GM18907 (cell line): ENCODE results near the gene SND1.

Experiments
- ATAC-seq: cut with Tn5 transposase; IDR thresholded peaks from one replicate; pipeline ENCODE4 v1.9.1; 2021; ENCODE audit warnings: mild to moderate bottlenecking, moderate library complexity; ENCODE audit not compliant: unreplicated experiment

SND1 gene

DNA sequence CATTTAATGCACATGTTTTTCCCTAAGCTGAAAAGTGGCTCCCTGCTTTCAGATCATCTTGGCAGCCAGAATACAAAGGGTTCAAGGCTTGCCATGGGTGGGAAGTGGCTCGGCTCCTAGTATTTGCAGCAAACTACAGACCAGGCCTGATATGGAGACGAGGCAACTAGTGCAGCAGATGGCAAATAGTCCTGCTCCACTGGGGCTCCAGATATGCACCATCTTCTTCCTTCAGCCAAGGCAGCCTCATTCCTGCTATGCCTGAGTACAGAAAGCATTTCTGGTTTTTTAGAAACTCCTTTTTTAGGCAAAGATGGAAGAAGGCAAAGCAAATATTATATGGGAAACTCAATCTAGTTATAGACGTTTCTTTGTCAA, 355.3 kb downstream of the SND1 start:
- ATAC-seq = no peak

DNA sequence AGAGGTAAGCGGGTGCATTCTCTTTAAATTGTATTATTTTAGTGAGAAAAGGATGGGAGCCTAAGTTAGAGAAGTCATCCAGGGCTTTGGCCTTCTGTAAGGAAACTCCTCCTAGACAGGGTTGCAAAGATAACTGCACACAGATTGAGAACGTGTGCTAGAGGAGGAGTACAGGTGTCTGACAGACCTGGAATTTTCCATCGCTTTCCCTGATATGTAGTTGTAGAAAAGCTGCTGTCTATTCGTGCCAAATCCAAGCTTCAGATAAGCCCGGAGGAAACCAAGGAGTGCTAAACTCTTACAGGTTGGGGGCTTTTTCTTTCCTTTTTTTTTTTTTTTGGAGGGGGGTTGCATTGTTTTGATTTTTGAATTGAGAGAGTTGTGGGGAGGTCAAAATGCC, 356.1 kb downstream of the SND1 start:
- no peak for ATAC-seq

DNA sequence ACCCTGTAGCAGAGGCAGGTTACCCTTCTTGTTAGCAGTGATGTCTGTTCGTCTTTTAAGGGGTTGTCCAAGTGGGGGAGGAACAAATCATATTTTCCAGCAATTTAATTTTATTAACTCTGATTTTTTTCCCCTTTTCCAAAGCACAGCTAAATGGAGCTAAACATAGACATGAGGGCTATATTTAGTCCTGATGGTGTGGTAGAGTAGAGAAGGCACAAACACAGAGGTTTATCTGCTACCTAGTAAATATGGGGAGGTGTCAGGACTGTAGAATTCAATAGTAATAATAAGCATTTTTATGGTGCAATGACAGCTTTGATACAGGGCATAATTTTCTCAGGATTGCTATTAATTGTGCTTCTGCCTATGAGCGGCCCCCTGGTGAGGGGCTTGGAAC, 356.8 kb downstream of the SND1 start:
- no peak for ATAC-seq

DNA sequence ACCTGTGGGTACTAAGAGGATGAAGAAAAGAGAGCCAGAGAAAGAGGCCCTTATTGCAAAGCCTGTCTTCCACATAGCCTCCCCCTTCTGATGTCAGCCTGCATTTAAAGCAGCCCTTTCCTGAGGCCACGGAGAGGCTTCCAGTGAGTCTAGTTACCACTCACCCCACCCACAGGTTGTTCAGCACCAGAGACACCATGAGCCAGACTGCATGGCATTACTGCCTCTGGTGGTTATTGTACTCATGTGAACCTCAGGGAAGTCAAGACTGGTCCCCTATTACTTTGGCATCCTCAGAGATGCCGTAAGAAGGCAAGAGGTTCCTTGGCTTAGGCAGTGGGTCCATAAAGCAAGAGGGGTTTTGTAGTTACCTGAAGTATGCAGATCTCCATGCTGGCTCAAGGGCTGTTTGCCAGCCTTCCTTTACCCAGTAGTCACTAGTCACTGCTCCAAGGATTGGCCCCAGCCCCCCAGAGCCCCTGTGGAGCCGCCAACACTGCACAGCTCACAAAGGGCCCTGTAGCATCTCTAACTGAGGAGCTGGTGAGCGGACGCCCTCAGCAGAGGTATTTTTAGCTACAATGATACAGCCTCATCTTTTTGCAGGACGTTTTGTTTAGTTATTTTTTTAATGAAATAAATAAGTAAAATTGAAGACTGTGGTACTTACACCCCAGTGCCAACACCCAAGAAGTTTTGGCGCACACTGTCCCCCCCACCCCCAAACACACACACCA, 358.6 kb downstream of the SND1 start:
- ATAC-seq = no peak

DNA sequence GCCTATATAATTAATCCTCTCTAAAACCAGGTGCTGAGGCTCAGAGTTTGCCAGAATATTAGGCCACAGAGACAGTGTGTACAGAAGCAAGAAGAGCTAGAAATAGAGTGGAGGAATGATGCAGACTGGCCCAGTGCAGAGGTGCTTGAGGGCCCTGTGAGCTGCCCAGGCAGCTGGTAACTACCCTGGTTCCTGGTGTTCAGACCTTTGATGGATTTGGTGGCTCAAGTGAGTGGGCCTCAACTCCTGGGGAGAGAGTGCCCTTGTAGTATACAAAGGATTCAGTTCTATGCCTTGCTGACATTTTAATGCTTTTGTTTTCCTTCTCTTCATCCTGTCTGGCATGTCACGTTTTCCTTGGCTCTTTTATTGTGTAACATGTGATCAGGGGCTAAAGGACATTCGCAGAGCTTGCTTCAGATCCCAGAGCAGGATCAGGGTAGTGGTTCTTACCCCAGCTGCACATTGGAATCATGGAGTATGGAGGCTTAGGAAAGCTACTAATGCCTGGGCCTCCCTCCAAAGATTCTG, 359.2 kb downstream of the SND1 start:
- ATAC-seq = no peak

DNA sequence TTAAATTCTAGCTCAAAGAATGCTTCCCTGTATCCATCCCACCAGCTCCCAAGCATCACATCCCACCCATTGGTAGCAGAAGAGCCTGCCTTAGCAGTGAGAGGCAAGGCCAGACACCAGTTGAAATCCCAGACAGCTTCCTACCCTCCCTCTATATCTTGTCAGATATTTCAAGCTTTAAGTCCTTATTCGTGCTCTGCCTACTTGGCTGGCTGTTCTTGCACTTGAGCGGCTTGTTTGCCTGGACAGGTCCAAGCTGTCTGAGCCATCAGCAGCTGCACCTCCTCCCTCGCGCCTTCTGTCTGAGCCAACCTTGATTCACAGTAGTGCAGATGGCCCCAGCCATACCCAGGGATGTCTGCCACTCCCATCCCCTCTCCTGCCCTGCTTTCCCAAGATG, 362.8 kb downstream of the SND1 start:
- no peak for ATAC-seq

DNA sequence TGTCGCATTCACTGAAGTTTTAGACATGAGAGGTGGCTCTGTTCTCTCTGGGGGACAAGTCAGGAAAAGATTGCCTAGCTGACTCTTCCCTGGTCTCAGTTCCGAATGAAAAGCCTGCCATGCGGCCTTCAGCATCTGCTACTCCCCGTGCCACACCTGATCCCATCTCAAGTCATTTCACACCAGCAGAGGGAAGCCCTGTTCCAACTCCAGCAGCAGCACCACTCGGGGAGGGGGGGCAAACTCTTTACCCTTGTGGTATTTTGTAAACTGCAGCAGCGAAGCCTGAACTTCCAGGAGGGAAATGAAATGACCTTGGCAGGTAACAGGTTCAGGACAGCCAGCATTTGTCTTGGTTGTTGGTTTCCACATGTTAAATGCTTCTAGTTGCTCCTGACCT, 365.5 kb downstream of the SND1 start:
- ATAC-seq = no peak

DNA sequence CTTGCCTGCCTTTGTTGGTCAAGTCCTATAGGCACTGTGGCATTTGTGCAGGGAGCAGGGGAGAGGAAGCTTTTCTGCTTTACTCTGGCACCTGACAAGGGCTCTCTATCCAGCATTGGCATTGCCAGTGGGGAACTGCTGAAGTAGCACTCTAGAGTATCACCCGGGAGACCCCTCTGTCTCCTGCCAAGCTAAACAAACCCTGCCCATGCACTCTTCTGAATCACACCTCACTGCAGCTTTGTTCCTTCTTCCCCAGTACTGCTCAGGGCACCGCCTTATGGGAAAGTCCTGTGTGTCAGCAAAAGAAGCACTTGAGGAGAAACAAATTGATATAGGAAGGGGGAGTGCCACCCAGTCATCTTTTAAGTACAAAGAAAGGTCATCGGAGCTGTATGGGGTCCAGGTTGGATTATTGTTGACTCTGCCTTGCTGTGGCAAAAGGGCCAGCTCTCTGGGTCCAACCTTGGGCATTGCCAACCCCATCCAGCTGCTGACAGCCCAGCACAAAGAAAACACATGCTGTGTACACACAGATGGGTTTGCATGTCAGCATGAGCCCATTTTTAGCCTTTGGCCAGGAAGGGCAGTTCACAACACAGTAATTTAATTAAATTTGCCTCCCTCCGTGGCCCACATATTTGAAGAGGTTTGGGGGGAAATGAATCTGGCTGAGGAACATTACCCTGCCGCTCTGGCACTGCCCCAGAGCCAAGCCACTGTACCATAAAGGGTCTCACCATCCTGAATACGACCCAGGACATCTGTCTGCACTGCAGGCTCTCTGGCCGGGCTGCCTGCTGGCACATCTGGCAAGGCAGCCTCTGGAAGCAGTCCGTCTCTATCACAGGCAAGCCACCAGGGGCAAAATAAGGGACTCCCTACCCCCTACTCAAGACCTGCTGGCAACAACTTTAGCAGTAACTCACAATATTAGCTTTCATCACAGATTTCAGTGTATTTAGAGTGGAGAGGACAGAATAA, 366.2 kb downstream of the SND1 start:
- ATAC-seq = no peak

DNA sequence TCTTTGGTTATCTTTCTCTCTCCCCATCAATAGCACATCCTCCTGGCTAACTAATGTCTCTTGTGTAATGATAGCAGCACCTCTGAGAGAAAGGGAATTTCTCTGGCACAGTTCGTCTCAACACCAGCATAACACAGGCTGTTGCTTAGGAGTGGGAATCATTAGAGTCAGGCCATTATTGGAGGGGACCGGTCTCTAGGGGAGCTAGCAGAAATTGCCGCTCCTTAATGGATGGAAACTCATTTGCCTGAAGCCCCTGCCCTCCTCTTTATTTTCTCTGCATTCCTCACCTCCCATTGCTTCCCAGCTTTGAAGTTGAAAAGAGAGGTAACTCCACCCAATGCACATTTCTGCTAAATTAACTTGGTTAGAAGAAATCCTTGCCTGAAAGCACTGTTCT, 367.3 kb downstream of the SND1 start:
- ATAC-seq = no peak

DNA sequence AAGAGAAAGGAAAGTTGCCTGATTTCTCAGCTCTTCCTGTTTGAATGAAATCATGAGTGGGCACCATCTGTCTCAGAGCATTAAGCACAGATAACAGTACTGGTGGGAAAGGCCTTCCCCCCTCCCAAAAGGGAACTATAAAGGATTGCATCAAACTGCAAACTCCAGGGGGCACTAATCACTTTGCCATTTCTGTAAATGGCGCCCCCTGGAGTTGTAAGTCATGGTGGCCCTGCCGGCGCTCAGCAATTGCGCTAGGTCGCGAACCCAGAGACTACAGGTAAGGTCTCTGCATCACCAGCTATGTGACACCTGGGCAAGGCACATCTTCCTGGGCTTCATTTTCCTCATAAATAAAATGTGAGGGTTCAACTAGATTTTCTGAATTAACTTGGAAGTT, 368.2 kb downstream of the SND1 start:
- ATAC-seq = no peak

DNA sequence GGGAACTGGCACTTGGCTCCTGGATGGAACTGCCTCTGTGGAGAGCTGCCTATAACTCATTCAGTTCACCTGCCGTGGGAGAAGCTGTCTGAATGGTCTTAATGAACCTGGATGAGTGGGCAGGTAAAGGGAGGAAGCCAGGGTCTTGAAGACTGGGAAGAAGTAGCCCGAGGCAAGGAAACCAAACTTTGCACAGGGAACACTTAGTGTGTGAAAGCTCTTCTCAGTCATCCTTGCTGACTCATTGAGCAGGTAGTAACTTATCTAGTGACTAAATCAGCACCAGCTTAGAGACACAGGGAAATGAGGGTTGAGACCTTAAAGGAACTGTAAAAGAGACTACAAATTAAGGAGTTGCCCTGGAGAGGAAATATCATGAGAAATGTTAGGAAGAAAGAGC, 369.4 kb downstream of the SND1 start:
- ATAC-seq = no peak

DNA sequence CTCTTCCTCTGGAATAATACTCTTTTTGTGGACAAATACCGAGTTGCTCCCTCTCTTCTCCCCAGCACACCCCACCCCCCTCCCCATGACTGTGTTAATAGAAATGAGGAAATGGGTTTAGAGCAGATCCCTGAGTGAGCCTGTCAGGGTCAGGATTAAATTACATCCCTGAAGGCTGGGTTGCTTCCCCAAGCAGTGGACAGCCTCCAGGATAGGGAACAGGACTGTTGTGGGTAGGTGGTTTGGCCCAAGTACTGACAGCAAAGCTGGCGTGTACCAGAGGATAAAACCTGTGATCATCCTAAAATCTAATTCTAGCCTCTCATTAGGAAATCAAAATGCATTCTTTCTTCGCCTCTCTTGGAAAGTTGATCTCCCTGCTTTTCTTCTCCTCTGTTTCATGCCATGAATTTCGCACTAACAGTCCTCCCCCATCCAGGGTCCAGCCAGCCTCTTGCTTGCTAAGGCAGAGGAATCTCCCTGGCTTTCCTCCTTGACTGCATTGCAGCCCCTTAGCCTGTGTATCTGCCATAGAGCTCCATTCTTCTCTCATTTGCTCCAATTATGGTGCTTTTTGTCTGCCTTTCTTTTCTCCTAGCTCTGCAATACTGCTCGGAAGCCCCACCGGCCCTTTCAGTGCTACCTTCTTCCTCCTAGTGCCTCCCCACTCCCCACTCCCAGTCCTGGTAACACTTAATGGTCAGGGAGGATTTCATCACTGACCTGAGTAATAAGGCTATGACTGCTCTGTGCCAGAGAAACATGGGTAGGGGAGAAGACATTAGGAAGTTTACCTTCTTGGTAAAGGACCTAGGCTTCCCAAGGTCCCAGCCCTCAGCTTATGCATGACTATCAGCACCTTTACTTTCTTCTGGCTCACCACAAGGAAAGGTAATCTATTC, 370.9 kb downstream of the SND1 start:
- ATAC-seq = no peak

DNA sequence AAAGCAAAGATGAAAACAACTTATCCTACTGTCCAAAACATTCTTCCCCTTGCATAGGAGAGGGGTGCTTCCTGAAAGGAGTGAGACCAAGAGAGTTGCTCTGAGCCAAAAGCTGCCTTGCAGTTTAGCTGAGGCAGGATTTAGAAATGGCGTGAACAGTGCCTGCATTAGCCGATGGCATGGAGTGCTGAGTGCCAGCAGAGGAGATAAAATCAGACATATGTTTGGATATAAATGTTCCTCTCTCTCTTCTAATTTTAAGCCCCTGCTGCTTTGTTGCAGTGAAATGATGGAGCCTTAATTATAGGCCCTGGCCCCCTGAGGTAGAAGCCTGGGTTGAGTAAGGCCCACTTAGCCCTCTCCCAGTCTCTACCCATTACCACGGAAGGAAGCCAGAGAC, 372.2 kb downstream of the SND1 start:
- no peak for ATAC-seq

DNA sequence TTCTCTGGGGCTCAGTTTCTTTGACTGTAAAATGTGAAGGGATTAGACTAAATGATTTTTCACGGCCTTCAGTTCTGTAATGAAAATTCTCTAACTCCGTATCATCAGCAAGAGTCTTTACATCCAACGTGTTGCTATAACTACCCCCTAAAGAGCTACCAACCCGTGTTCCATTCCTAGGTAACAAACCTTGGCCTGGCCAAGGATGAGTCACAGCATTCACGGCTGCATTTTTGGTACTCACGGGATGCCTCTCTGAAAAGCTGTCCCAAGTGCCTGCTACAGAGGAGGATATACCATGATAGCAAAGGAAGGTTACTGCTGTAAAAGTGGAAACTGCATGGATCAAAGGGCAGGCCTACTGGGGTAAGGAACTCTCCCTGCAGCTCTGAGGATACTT, 373.4 kb downstream of the SND1 start:
- no peak for ATAC-seq

DNA sequence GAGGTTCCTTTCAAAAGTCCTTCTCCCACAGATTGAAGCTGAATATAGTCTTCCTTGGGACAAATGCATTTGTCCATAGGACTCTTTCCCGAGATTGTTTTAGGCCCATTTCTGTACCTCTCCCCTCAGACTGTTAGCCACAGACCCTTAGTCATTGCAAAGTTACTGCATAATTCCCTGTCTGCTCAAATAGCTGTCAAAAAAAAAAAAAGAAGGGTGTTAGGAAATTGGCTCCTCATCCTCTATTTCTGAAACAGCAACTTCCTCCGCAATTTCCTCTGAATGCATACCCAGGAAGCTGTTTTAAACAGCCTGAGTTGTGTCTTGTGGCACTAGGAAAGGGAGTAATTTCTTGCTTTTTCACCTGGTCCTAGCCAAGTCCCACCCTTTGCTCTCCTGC, 373.8 kb downstream of the SND1 start:
- no peak for ATAC-seq

DNA sequence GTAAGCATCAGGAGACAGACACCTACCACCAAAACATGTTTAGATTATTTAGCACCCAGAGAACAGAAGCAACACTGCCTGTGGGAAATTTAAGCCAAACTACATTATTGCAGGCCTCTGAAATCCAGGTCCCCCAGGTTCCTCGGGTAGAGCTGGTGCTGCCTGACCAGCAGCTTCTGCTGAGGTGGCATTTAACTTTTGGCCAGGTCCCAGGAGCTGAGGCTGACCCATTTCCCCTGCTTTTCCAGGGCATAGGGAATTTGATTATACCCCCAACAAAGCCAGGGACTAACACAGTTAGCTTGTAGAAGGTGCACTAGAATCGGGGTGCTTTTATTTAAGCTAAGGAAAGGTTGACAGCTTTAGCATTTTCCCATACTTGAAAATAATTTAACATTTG, 374.6 kb downstream of the SND1 start:
- ATAC-seq = no peak

DNA sequence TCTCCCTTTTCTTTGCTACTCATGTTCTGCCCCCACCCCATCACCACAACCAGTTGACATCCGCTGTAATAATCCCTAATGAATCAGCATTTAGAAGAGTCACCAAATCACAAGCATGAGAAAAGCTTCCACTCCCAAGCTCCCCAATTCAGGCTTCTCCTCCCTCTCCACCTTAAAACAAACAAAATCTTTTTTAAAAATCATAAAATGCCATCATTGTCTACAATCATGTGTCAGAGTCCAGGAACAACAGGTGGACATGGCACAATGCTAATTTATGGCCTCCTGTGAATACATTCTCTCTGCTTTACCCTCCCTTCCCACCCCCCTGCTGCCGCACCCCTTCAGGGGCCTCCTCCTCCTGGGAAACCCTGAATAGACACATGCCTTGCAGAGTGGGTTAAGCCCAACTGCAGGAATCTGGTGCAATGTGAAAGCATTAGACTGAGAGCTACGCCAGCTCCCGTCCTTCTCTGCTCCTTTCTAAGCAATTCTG, 375.5 kb downstream of the SND1 start:
- no peak for ATAC-seq

DNA sequence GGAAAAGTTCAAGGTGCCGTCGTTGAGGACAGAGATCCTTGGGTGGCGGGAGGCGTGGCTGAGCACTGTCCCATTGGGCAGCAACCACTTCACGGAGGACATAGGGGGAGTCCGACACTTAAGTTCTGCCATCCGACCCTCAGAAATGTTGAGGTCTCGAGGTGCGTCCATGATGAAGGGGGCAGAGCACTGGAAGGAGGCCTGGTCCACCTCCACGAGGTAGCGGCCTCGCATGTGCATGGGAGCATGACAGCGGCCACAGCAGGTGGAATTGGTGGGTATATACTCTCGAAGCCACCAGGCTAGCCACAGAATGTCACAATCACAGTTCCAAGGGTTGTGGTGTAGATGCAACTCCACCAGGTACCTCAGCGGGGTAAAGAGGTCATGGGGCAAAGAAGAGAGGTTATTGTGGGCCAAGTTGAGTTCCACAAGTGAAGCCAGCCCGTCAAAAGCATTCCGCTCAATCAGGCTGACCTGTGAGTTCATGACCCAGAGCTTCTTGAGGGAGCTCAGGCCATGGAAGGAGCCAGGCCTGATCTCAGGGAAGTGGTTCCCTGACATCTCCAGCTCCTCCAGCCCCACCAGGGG, 377.5 kb downstream of the SND1 start:
- ATAC-seq = no peak

DNA sequence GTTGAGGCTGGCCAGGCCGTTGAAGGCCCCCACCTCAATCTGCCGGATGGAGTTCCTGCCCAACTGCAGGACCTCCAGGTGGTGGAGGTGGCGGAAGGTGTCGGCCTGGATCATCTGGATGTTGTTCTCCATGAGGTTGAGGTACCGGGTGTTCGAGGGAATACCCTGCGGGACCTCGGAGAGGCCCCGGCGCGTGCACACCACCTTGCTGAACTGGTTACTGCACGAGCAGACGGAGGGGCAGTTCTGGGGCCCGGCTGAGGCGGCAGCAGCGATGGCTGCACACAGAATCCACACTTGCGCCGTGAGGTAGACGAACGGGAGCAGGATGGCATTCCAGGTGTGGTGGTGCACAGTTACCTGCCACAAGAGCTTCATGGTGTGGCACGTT, 378.3 kb downstream of the SND1 start:
- ATAC-seq = no peak
